Measurements from ENCODE around the gene FOXD1.
"Not testable (repeated sequence)": the region's sequence is repeated elsewhere in the genome, so short reads cannot be mapped to it uniquely, and the experiment has no call there.

The FOXD1 gene

GRCh38 chr5:73460133-73460532 lies 11.6 kb upstream of the FOXD1 start:
- DNase-seq = no peak

DNA sequence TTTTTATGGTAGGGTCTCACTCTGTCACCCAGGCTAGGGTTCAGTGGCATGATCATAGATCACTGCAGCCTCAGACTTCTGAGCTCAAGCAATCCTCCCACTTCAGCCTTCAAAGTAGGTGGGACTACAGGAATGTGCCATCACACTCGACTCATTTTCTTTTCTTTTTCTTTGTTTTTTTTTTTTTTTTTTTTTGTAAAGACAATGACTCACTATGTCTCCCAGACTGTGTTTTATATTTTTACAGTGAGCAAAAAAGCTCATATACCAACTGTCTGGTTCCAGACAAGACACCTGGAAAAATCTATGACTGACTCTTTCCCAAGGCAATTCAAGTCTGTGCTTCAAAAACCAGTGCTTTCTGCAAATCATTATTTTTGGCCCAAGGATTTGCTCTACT lies 10.8 kb upstream of the FOXD1 start:
- no peak for DNase-seq

GRCh38 chr5:73456462-73456861 lies 7.9 kb upstream of the FOXD1 start:
- DNase-seq = not testable (repeated sequence)

DNA sequence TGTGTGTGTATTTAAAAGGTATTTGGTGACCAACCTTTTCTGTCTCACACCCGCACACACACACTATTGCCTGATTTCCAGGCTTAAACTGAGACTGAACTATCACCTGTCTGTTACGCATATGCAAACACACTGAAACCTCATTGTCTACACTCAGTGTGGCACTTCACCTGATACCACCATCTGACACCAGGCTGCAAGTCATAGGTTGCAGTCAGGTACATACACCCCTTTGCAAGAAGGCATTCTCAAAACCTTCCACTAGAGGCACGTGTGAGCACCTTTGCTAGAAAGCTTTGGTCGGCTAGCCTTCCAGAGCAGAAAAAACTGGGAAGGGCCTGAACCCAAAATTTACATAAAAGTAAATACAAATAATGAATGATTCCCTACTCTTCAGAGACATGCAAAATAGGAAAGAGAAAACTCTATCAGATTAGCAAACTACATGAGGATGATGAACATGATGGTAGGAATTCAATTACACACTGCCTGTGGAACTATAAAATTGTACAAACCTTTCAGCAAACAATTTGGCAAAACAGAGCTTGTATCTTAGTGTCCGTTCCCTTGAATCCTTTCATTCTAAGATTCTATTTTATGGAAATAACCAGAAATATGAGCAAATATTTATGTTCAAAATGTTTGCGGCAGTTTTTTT lies 5.9 kb upstream of the FOXD1 start:
- peak; percentile 1 for DNase-seq

GRCh38 chr5:73452215-73452614 lies 3.6 kb upstream of the FOXD1 start:
- DNase-seq = no peak

DNA sequence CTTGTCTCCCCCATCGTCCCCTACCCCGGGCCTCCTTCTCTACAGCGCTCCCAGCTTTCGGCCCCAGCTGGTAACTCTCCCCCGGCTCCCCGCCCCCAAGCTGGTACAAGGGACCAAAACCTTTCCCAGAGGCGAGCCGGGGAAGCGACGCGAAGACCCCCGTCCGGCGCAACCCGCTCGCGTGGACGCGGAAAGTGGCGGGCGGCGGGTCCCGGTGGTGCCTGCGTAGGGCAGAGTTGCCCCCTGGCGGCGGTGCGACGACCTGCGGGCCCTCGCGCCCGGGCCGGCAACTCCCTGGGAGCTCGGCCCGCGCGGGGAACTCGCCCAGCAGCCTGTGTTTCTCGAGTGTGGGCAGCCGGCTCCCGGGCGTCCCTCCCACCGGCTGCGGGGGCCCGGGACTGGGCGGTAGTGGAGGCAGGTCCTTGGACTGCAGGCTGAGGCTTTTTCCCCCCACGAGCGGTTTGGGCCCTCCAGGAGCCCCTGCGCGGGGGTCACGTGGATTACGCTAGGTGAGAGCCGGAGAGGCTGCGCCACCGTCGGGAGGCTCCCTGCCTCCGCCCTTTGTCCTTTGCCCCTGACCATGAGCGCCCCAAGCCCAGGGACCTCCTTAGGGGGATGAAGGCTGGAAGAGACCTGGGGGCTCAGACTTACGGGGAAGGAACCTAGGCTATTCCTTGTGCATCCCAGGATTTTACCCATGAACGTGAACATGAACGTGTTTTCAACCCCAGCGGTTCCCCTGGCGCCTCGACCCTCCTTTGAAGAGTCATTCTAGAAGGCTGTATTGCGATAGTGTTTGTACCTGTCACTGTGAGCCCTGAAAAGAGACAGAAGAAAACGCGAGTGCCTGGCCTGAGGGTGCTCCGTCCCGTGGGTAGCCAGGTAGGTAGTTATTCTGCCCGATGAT lies 2.9 kb upstream of the FOXD1 start:
- peak; percentile 5 for DNase-seq

- no peak for DNase-seq
Measured at GRCh38 chr5:73450672-73451223, 2.2 kb upstream of the FOXD1 start.

DNA sequence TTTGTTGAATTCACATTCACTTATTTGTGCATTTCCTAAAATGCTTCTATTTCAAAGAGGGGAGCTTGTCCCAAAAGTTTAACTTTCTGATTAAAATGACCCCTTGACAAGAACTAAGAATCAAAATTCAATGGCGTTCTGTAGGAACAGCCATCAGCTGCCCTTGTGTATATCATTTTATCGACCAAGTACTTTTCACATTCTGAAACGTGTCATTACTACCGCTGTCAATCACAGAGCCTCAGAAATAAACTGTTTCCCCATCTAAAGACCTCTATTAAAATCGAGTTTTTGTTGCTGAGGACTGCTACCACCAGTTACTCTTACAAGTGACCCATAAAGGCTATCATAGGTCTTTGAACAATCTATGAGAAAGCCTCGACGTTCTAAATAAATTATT lies 1.6 kb upstream of the FOXD1 start:
- no peak for DNase-seq

DNA sequence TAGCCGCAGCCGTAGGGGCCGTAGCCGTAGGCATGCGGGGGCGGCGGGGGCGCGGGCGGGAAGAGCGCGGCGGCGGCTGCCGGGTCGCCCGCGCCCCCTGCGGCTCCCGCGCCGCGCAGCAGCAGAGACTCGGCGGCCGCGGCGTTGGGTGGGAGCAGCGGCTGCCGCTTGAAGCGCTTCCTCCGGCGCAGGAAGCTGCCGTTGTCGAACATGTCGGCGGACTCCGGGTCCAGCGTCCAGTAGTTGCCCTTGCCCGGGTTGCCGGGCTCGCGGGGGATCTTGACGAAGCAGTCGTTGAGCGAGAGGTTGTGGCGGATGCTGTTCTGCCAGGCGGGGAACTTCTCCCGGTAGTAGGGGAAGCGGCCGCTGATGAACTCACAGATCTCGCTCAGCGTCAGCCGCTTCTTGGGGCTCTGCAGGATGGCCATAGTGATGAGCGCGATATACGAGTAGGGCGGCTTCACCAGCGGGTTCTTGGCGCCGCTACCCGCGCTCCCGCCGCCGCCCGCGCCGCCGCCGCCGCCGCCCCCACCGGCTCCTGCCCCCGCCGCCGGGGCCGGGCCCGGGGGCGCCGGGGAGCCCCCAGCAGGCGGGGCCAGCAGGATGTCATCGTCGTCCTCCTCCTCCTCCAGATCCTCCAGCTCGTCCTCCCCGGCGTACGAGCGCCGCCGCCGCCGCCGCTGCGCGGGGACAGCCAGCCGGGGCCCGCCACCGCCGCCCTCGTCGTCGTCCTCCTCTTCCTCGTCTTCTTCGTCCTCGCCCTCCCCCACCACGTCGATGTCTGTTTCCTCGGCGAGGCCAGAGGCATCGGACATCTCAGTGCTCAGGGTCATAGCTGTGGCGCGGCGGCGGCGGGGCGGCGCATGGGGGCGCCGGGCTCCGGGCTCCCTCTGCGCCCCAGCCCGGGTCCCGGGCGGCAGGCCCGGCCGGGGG lies 781 bp downstream of the FOXD1 start:
- DNase-seq = no peak

DNA sequence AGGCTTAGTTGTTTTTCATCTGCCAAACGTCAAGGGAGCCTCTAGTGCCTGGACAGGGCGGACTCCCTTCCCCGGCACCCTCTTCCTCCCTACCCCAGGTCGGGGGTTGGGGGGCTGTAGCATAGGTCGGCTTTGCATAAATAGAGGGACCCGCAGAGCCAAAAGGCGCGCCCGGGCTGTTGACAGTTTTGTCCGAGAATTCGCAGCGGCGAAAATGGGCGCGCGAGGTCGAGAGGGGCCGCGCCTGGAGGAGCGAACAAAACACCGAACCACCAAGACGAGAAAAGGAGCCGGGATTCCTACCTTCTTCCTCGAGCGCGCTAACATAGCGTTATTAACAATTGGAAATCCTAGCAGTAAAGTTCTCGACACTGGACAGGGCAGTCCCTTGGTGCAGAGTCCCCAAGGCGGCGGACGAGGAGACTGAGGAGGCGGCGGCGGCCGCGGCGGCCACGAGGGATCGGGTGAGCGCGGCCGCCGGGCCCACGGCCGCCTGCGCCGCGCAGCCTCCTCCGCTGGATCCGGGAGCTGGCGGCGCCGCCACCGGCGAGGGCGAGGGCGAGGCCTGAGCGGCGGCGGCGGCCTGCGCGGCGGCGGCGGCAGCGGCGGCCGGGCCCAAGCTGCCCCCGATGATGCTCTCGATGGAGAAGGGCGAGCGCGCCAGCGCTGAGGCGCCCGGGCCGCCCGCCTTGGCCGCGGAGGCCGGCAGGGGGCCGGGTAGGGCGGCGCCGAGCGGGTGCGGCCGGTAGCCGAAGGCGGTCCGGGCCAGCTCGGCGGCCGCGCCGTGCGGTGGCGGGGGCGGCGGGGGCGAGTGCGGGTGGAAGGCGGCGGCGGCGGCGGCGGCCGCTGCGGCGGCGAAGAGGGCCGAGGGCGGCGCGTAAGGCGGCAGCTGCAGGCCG lies 1.7 kb downstream of the FOXD1 start:
- DNase-seq = no peak

DNA sequence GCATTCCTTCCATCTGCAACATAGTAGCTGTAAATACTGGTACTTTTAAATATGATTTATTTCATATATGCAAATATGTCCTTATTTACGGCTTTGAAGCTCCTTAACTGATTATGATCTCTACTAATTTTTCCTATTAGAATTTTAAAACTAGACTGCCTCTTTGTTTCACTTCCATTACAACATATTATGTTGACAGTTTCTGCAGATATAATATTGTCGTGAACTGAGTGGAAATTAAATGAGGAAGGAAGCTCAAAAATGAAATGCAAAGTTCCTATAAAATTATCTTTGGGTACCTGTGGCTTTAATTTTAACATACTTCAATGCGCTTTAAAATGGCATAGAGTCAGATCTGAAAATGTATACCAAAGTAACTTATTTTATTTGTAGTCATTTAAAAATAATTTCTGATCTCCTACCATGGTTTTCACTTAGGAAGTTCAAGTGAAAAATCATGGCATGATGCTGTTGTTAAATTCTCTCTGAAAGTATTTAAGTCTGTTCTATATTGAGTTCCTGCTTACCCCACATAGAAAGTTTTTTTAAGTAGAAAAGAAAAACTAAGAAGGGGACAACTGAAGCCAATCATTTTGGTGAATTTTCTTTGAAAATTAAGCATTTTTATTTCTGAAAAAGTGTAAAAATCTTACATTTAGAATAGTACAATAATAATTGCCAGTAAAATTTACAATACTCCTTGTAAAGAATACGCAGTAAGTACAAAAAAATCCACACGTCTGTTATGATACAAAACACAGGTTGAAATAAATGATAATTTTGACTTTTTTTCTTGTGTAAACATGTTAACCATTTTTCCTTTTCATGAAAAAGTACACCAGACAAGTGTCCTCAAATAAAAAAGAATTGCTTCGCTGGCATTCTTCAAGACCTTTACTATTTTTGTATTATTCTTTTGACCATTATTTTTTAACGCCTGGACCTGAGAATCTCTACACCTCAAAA lies 2.6 kb downstream of the FOXD1 start:
- DNase-seq = no peak

- no peak for DNase-seq
Measured at GRCh38 chr5:73444499-73445438, 3.8 kb downstream of the FOXD1 start.

GRCh38 chr5:73443829-73444498 lies 4.6 kb downstream of the FOXD1 start:
- no peak for DNase-seq

- no peak for DNase-seq
Measured at GRCh38 chr5:73442996-73443627, 5.5 kb downstream of the FOXD1 start.

DNA sequence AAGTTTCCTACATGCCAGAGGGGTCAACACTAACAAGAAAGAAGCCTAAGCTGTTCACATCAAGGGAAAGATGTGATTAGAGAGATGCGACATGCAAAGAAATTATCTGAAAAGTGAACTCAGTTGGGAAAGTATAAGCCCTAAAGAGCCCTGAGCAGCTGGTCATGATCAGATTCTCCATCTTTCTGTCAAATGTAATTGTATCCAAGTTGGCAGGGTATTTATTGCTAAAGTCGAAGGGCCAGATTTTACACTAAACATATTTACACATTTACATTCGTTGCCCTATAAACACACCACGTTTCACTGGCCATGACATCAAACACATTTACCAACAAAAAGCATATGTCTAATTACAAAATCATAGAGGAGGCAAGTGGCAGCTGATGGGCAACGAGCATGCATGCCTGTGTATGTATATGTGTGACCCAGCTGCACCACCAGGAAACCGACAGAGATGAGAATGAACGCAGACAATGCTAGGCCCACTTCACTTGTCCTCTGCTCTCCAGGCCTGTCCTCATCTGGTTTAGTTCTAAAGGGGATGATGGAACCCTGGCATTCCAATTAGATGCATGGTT lies 6.3 kb downstream of the FOXD1 start:
- no peak for DNase-seq

DNA sequence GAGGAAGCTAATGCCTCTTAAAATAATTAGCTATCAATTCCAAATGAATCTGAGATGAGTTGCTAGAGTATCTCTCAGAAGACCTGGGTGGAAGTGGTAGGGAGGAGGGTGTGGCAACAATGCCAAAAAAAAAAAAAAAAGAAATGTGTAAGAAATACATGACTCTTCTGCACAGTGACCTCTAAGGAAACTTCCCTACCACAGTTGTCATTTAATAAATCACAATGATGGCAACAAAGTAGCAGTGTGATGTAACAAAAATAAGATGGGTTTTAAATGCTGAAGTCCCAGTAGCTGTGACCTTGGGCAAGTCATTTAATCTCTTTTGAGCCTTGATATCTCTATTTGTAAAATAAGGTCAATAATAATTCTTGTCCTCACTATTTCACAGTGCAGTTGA lies 7.2 kb downstream of the FOXD1 start:
- no peak for DNase-seq

DNA sequence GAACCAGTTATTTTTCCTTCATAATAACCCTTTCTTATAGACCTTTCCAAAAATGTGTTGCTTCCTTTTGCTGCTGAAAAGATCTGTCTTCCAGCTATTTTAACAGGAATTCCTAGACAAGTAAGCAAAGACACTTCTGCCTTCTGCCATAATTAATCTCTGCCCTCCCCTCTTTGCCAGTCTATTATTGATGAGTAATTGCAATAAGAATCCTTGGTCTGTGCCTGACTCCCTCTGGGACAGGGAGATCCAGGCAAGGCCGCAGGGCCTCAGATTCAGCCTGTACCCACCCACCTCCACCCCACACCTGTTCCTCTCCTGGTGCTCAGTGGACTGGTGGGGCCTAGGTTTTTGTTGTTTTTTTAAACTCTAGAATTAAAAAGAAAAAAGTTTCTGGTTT lies 8.3 kb downstream of the FOXD1 start:
- no peak for DNase-seq

Data from midbrain (tissue), 1 donor.